ENCODE measurements around the gene SLC35E4.

The SLC35E4 gene

DNA sequence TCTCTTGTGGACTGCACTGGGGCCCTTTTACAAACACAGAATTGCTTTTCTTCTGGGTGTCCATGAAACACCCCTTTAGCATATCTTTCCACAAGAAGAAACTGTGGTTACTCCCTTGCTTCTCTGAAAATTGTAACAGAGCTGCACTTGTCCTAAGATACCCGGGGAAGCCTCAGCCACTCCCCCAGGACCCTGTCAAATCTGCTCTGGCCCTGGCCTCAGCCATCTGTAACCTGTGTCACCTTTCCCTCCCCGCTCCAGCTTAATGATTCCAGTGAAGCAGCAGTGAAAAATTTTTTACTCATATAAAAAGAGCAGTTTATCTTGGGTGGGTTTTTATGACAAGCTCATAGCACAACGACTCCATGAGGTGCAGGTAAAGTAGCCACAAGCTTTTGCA is 35.5 kb downstream of the SLC35E4 start:
- Histone ChIP-seq H3K9me3 (ENCODE audit: low read length) (no peaks in the 10 kb centered on the region), H3K9me2 (ENCODE audit: low read depth, low read length) (no peaks in the 10 kb centered on the region), H3K79me2 (ENCODE audit: insufficient read depth, low read length) (no peaks in the 10 kb centered on the region), H3K27me3 (ENCODE audit: insufficient read depth, low read length) (peaks cover 3% of the 10 kb centered on the region; the same call in 1 of the 2 replicates), H3K4me3 (ENCODE audit: low read depth, low read length, poor library complexity, severe bottlenecking) (no peak overlapping the region), H3K9ac (ENCODE audit: low read length) (no peak overlapping the region), H3K4me1 (ENCODE audit: insufficient read depth, low read length, severe bottlenecking) (peaks cover 16% of the 10 kb centered on the region), H3K27ac (ENCODE audit: low read depth, low read length, poor library complexity, severe bottlenecking) (no peak overlapping the region), H3K36me3 (ENCODE audit: insufficient read depth, low read length) (no peaks in the 10 kb centered on the region), H3K4me2 (ENCODE audit: low read length) (no peak overlapping the region), H4K20me1 (ENCODE audit: insufficient read depth, low read length) (no peaks in the 10 kb centered on the region), H3F3A (ENCODE audit: insufficient read depth, low read length) (no peaks in the 10 kb centered on the region), H2AFZ (ENCODE audit: low read length) (no peak overlapping the region)
- no peak for TF ChIP-seq CTCF (IDR thresholded peaks at IDR 0.05; ENCODE audit: low read length)
- TF ChIP-seq EZH2 (IDR thresholded peaks at IDR 0.05; ENCODE audit: borderline replicate concordance, low read length) = no peak

DNA sequence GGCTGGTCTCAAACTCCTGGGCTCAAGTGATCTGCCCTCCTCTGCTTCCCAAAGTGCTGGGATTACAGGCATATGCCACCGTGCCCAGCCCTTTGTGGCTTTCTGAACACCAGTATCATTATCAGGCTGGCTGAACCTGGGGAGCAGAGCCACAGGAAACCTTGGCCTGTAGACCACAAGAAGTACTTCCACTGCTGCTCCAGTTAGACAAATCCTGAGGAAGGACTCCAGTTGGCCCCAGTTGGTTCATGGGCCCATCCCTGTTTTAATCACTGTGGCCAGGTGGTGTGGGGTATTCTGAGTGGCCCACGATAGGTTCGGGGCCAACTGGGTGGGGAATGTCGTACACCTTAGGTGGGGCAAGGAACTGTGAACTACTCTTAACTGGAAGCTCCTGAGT is 37.6 kb downstream of the SLC35E4 start:
- Histone ChIP-seq H3K9me3 (ENCODE audit: low read length) (no peaks in the 10 kb centered on the region), H3K4me1 (ENCODE audit: insufficient read depth, low read length, severe bottlenecking) (peaks cover 4% of the 10 kb centered on the region), H3K36me3 (ENCODE audit: insufficient read depth, low read length) (no peaks in the 10 kb centered on the region), H3K4me3 (ENCODE audit: low read depth, low read length, poor library complexity, severe bottlenecking) (no peak overlapping the region), H3K27ac (ENCODE audit: low read depth, low read length, poor library complexity, severe bottlenecking) (no peak overlapping the region), H2AFZ (ENCODE audit: low read length) (no peak overlapping the region), H3K9me2 (ENCODE audit: low read depth, low read length) (no peaks in the 10 kb centered on the region), H3K79me2 (ENCODE audit: insufficient read depth, low read length) (no peaks in the 10 kb centered on the region), H3K9ac (ENCODE audit: low read length) (no peak overlapping the region), H3F3A (ENCODE audit: insufficient read depth, low read length) (no peaks in the 10 kb centered on the region), H3K4me2 (ENCODE audit: low read length) (no peak overlapping the region), H3K27me3 (ENCODE audit: insufficient read depth, low read length) (peaks cover 3% of the 10 kb centered on the region; the same call in 1 of the 2 replicates), H4K20me1 (ENCODE audit: insufficient read depth, low read length) (no peaks in the 10 kb centered on the region)
- TF ChIP-seq EZH2 (IDR thresholded peaks at IDR 0.05; ENCODE audit: borderline replicate concordance, low read length) = no peak
- TF ChIP-seq CTCF (IDR thresholded peaks at IDR 0.05; ENCODE audit: low read length) = no peak

DNA sequence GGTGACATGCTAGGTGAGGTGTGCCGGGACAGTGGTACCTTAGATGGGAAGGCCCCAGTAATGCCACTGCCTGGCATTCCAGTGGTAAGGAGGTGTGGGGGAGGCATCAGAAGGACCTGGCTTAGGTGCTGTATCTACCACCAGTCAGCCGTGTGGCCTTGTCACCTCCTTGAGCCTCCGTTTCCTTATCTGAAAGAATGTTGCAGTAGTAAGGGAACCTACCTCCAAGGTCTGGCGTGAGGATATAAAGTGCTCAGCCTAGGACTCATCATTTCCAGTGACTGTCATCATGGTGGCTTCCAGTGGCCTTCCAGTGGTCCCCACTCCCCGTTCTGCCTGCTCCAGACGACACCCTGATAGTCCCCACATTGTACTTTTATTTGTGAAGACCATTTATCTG is 38.9 kb downstream of the SLC35E4 start:
- Histone ChIP-seq H3K9me2 (ENCODE audit: low read depth, low read length) (no peaks in the 10 kb centered on the region), H3K4me1 (ENCODE audit: insufficient read depth, low read length, severe bottlenecking) (no peaks in the 10 kb centered on the region), H3K9ac (ENCODE audit: low read length) (no peak overlapping the region), H3K9me3 (ENCODE audit: low read length) (no peaks in the 10 kb centered on the region), H2AFZ (ENCODE audit: low read length) (no peak overlapping the region), H3K36me3 (ENCODE audit: insufficient read depth, low read length) (no peaks in the 10 kb centered on the region), H4K20me1 (ENCODE audit: insufficient read depth, low read length) (no peaks in the 10 kb centered on the region), H3K4me2 (ENCODE audit: low read length) (no peak overlapping the region), H3K4me3 (ENCODE audit: low read depth, low read length, poor library complexity, severe bottlenecking) (no peak overlapping the region), H3K27me3 (ENCODE audit: insufficient read depth, low read length) (0 out of 2 replicates have a peak, but pooled peaks cover 3% of the 10 kb centered on the region), H3K79me2 (ENCODE audit: insufficient read depth, low read length) (no peaks in the 10 kb centered on the region), H3F3A (ENCODE audit: insufficient read depth, low read length) (no peaks in the 10 kb centered on the region), H3K27ac (ENCODE audit: low read depth, low read length, poor library complexity, severe bottlenecking) (no peak overlapping the region)
- no peak for TF ChIP-seq EZH2 (IDR thresholded peaks at IDR 0.05; ENCODE audit: borderline replicate concordance, low read length)
- TF ChIP-seq CTCF (IDR thresholded peaks at IDR 0.05; ENCODE audit: low read length) = no peak
